Suprapubic skin (tissue), 4 donors: ENCODE measurements around the gene SF3B5.

ENCODE experiments used
- EP300 ChIP-seq: sonication (generic); formaldehyde crosslinking; IDR thresholded peaks from one replicate; pipeline ENCODE4 v1.6.1; 2017; ENCODE audit warnings: antibody characterized with exemption
- POLR2A ChIP-seq, 2 donors: fragments of 450-650 bp; IDR thresholded peaks; one replicate each; pipeline ENCODE4 v1.6.1; 2017; ENCODE audit warnings: antibody characterized with exemption in 2 of 2, mild to moderate bottlenecking in 2 of 2, moderate library complexity in 2 of 2
- POLR2AphosphoS5 ChIP-seq, 3 donors: sonication (generic); formaldehyde crosslinking; IDR thresholded peaks; one replicate each; pipeline ENCODE4 v1.6.1; 2017; ENCODE audit warnings: antibody characterized with exemption in 3 of 3
- TF ChIP-seq, protein P1 (sequence below), 2 donors: fragments of 200-600 bp in 1 of 2; fragments of 450-650 bp in 1 of 2; sonication (generic) in 1 of 2; IDR thresholded peaks; one replicate each; pipeline ENCODE4 v1.5.1; 2016 to 2019; ENCODE audit warnings: antibody characterized with exemption in 2 of 2, mild to moderate bottlenecking in 1 of 2, moderate library complexity in 1 of 2

GRCh38 chr6:144119376-144119775 lies 24.0 kb upstream of the SF3B5 start:
- TF ChIP-seq, protein P1, sequence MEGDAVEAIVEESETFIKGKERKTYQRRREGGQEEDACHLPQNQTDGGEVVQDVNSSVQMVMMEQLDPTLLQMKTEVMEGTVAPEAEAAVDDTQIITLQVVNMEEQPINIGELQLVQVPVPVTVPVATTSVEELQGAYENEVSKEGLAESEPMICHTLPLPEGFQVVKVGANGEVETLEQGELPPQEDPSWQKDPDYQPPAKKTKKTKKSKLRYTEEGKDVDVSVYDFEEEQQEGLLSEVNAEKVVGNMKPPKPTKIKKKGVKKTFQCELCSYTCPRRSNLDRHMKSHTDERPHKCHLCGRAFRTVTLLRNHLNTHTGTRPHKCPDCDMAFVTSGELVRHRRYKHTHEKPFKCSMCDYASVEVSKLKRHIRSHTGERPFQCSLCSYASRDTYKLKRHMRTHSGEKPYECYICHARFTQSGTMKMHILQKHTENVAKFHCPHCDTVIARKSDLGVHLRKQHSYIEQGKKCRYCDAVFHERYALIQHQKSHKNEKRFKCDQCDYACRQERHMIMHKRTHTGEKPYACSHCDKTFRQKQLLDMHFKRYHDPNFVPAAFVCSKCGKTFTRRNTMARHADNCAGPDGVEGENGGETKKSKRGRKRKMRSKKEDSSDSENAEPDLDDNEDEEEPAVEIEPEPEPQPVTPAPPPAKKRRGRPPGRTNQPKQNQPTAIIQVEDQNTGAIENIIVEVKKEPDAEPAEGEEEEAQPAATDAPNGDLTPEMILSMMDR (IDR thresholded peaks at IDR 0.05) = no peak
- TF ChIP-seq POLR2A (IDR thresholded peaks at IDR 0.05) (no peak), POLR2AphosphoS5 (IDR thresholded peaks at IDR 0.05) (no peak), EP300 (no peak)
